ENCODE data around the gene SLF1.
A peak's percentile ranks its signal among the peaks of the same experiment; 100 is the strongest.

Gene SLF1

GRCh38 chr5:94661086-94661485 lies 42.6 kb downstream of the SLF1 start:
- DNase-seq (ENCODE audit: low spot score): no peak

GRCh38 chr5:94667937-94668336 lies 49.5 kb downstream of the SLF1 start:
- no peak for DNase-seq (ENCODE audit: low spot score)

GRCh38 chr5:94670726-94671125 lies 52.3 kb downstream of the SLF1 start:
- DNase-seq (ENCODE audit: low spot score): no peak

DNA sequence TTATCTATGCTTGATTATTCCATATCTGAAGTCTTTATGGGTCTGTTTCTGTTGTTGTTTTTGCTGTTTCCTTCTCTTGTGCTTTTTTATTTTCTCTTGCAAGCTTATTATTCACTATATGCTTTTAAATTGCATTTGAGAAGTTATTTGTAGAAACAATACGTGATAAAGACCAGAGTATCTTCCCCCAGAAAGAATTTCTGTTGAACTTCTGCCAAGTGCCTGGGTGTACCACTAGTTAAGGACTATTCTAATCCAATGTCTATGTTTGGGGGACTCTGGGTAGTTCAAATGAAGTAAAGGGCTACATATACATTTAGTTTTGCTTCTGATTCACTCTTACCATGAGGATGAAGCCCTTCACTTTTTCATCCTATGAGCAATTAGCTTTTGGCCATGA lies 54.3 kb downstream of the SLF1 start:
- no peak for DNase-seq (ENCODE audit: low spot score)

DNA sequence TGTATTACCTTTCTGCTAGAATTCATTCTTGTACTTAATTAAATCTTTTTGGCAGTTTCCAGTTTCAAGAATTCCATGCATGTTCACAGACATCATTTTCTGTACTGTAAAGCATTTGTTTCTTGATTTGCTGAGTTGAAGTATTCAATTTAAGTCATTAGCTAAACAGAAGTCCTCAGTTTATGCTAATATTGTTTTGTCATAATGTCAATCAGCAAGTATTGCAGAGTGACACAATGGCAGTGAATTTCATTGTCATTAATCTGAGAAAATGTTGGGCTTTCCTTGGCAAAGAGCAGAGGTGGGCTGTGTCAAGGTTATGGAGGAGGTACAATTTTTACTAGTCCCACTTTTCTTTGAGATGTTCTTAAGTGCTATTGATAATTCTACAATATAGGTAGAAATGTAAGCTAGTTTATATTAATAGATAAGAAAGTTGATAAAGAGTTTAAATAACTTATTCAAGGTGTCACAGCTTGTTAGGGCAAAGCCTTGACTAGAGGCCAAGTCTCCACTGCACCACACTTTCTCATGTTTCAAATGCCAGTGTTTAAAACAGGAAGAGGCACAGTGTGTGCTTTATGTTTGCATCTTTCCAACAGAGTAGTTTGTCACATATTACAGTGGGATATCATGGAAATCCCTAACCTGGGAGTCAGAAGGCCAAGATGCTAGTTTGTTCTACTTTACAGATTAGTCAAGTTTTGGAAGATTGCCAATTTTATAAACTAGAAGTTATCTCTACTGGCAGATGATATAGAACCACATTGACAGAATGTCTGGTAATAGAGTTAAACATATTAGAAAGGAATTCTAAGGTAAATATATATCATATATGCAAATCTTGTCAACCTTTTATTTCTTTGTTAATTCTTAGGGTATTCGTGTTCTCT lies 56.3 kb downstream of the SLF1 start:
- DNase-seq (ENCODE audit: low spot score): no peak

DNA sequence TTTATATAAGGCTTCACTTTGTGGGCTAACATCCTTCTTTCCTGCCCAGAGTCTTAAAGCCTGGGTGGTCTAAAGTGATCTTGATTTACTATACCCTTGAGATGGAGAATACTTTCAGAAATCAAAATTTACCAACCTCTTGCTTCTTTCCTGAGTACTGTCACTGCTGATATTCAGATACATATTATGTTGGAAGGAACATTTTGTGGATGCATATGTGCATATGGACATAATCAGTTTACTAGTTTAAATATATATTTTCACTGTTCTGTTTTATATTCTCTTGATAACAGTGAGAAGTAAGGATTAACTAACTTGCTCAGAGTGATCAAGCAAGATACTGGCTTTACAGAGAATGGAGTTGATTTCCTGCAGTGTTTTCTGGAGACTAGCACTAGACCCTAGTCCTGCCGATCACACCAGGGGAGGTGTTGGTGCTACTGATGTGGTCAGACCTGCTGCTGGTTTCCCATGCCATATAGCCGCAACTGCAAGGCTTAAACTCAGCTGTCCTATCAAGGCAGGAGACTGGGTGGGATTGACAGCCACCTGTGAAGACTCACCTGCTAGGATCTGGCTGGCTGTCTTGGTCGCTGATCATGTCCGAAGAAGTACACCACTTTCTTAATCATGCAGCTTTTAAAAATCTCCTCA lies 57.6 kb downstream of the SLF1 start:
- DNase-seq (ENCODE audit: low spot score): no peak

GRCh38 chr5:94682814-94683520 lies 64.5 kb downstream of the SLF1 start:
- DNase-seq (ENCODE audit: low spot score): no peak

GRCh38 chr5:94689908-94690307 lies 71.4 kb downstream of the SLF1 start:
- DNase-seq (ENCODE audit: low spot score): no peak

GRCh38 chr5:94690778-94691177 lies 72.3 kb downstream of the SLF1 start:
- no peak for DNase-seq (ENCODE audit: low spot score)

- DNase-seq (ENCODE audit: low spot score): no peak
Measured at GRCh38 chr5:94691291-94691690, 72.8 kb downstream of the SLF1 start.

DNA sequence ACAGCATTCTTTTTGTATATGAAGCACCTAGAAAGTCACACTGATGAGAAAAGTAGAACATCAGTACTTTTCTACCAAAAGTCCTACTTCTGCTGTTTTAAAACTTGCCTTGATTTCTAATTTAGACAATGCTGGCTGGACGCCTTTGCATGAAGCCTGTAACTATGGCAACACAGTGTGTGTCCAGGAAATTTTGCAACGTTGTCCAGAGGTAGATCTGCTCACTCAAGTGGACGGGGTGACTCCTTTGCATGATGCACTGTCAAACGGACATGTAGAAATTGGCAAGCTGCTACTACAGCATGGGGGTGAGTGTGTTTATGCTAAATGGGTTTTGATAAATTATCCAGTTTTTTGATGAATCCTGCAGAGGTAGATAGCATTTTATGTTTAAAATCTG lies 73.5 kb downstream of the SLF1 start:
- no peak for DNase-seq (ENCODE audit: low spot score)

GRCh38 chr5:94692581-94692980 lies 74.1 kb downstream of the SLF1 start:
- no peak for DNase-seq (ENCODE audit: low spot score)

DNA sequence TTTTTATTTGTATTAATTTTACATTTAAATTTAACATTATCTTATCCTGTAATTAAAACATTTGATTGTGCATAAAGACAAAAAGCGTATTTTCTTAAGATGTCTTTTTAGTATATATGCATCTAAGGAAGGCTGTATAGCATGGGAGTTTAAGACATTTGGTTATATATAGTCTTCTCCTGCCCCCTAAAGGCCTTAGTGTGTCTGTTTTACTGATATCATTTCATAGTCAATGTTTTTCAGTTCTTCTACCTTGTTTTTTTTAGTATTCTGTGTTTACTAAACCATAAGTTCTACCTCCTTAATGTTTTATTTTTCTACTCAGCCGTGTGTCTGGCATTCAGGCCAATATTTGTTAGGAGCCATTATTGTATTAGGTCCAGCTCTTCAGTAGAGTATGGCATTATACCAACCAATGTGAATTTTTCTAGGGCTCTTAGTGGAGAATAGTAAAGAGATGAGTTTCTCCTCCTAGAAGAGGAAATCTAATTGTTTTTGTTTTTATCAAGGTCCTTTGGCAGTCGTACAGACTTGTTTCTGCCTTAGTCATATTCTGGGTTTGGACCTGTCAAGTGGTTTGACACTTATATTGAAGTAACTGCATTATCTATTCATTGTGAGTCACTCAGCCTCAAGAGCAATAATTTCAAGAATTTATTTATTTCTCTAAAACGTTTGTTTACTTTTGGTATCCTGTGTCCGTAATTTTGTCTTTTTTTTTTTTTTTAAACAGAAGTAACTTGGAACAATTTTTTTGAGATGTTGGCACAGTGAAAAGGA lies 74.8 kb downstream of the SLF1 start:
- peak; percentile 32 for DNase-seq (ENCODE audit: low spot score)

DNA sequence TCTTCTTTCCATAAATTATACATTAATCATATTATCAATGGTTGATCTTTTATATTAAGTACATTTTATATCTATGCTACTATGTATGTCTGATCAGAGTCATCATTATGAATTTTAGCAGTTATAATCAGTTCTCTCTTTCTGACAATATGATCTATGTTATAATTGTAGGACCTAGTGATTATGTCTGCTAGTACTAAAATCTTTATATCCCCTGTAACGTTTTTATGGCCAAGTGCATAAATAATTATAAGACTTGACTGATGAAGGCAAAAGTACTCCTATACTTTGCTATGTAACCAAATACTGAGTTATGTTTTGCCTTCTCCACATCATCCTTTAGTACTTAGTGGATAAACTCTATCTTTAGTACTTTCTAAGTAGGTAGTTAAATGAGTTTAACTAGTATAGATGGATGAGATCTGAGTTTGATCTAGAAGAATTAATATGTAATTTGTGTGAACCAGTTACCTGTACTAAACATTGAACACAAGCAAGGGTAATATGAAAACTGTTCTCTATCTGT lies 75.4 kb downstream of the SLF1 start:
- no peak for DNase-seq (ENCODE audit: low spot score)

DNA sequence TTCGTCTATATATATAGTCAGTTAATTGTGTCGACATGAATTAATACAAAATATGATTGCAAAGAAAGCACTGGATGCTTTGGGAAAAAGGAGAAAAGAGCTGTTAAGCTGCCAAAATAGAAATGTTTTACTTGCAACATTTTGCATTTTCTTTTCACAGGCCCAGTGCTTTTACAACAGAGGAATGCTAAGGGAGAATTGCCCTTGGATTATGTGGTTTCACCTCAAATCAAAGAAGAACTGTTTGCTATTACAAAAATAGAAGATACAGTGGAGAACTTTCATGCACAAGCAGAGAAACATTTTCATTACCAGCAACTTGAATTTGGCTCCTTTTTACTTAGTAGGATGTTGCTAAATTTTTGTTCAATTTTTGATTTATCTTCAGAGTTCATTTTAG lies 76.2 kb downstream of the SLF1 start:
- DNase-seq (ENCODE audit: low spot score): no peak

DNA sequence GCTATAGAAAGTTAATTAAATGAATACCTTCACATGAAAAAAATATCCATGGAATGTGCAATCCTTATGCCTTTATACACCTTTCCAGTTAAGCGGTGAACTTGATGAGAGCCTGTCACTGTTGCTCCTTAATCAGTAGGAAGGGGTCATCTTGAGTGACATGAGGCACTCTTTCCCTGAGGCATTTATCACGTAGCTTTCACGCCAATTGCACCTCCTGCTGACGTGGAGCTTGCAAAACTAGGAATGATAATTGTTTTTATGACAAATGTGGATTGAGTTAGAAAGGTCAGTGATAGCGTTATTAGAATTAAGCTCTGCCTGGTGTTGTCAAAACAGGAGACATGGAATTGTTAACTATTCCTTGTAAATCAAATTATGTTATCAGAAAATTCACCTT lies 79.7 kb downstream of the SLF1 start:
- DNase-seq (ENCODE audit: low spot score): no peak

GRCh38 chr5:94699562-94699961 lies 81.1 kb downstream of the SLF1 start:
- no peak for DNase-seq (ENCODE audit: low spot score)

DNA sequence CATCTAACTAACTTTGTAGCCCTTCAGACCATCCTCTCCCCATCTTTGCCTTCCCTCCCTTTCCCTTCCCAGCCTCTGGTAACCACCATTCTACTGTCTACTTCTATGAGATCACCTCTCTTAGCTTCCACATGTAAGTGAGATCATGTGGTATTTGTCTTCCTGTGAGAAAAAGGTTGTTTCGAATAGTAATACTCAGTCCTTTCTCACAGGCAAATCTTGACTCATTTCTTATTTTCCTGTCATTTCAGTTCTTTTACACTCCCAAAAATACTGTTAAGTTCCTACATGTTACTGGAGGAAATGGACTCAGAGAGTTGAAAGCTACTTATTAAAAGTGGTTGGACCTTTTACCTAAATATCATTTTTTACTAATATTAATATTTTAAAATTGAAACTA lies 82.1 kb downstream of the SLF1 start:
- DNase-seq (ENCODE audit: low spot score): no peak

GRCh38 chr5:94702729-94703128 lies 84.3 kb downstream of the SLF1 start:
- no peak for DNase-seq (ENCODE audit: low spot score)

- DNase-seq (ENCODE audit: low spot score): no peak
Measured at GRCh38 chr5:94705427-94705826, 87.0 kb downstream of the SLF1 start.

- no peak for DNase-seq (ENCODE audit: low spot score)
Measured at GRCh38 chr5:94707359-94707758, 88.9 kb downstream of the SLF1 start.

GRCh38 chr5:94709277-94709676 lies 90.8 kb downstream of the SLF1 start:
- DNase-seq (ENCODE audit: low spot score): no peak
